ENCODE data around the gene BICD2.

Gene BICD2

GRCh38 chr9:92714787-92715487 is 49.7 kb downstream of the BICD2 start:
- DNase-seq (ENCODE audit: low read depth): no peak

GRCh38 chr9:92714016-92714415 is 50.6 kb downstream of the BICD2 start:
- no peak for DNase-seq (ENCODE audit: low read depth)

- no peak for DNase-seq (ENCODE audit: low read depth)
These were observed 51.1 kb downstream of the BICD2 start for GRCh38 chr9:92713528-92713927.

GRCh38 chr9:92712767-92713166 is 51.9 kb downstream of the BICD2 start:
- DNase-seq (ENCODE audit: low read depth): no peak

- DNase-seq (ENCODE audit: low read depth): no peak
These were observed 52.8 kb downstream of the BICD2 start for GRCh38 chr9:92711844-92712243.

GRCh38 chr9:92711146-92711545 is 53.5 kb downstream of the BICD2 start:
- DNase-seq (ENCODE audit: low read depth): no peak

GRCh38 chr9:92710368-92710767 is 54.3 kb downstream of the BICD2 start:
- DNase-seq (ENCODE audit: low read depth): no peak

- no peak for DNase-seq (ENCODE audit: low read depth)
These were observed 54.7 kb downstream of the BICD2 start for GRCh38 chr9:92709954-92710353.

GRCh38 chr9:92709240-92709639 is 55.4 kb downstream of the BICD2 start:
- no peak for DNase-seq (ENCODE audit: low read depth)

GRCh38 chr9:92707530-92707929 is 57.1 kb downstream of the BICD2 start:
- DNase-seq (ENCODE audit: low read depth): no peak

- DNase-seq (ENCODE audit: low read depth): peak; percentile 17
These were observed 58.3 kb downstream of the BICD2 start for GRCh38 chr9:92706218-92706940.

- DNase-seq (ENCODE audit: low read depth): no peak
These were observed 60.1 kb downstream of the BICD2 start for GRCh38 chr9:92704528-92704927.

GRCh38 chr9:92696619-92697018 is 68.0 kb downstream of the BICD2 start:
- DNase-seq (ENCODE audit: low read depth): no peak

GRCh38 chr9:92686954-92687353 is 77.7 kb downstream of the BICD2 start:
- DNase-seq (ENCODE audit: low read depth): no peak

GRCh38 chr9:92685022-92685421 is 79.6 kb downstream of the BICD2 start:
- no peak for DNase-seq (ENCODE audit: low read depth)

- DNase-seq (ENCODE audit: low read depth): no peak
These were observed 82.4 kb downstream of the BICD2 start for GRCh38 chr9:92682269-92682668.

- DNase-seq (ENCODE audit: low read depth): no peak
These were observed 84.2 kb downstream of the BICD2 start for GRCh38 chr9:92680166-92681119.

- DNase-seq (ENCODE audit: low read depth): no peak
These were observed 85.0 kb downstream of the BICD2 start for GRCh38 chr9:92679413-92680165.

- no peak for DNase-seq (ENCODE audit: low read depth)
These were observed 93.3 kb downstream of the BICD2 start for GRCh38 chr9:92671323-92671722.

- peak; percentile 97 for DNase-seq (ENCODE audit: low read depth)
These were observed 94.5 kb downstream of the BICD2 start, which contains the start of gene IPPK for GRCh38 chr9:92669890-92670708. Gene IPPK, minus strand, starts transcription at chr9:92670131. Its CDS starts 143 bp downstream, at chr9:92669988.

- DNase-seq (ENCODE audit: low read depth): peak; percentile 23
These were observed 95.1 kb downstream of the BICD2 start for GRCh38 chr9:92669527-92669889.
